Stimulated activated naive CD4-positive, alpha-beta T cell treated with Interleukin-2 at 50 U/mL for 16 hours (primary cell): ENCODE measurements around the gene KLRC3.
"Not testable (repeated sequence)": the region's sequence is repeated elsewhere in the genome, so short reads cannot be mapped to it uniquely, and the experiment has no call there.

Source experiments
- DNase-seq: peaks from one replicate; lab custom pipeline; 2025; lab: John Stamatoyannopoulos, UW

The KLRC3 gene

GRCh38 chr12:10400829-10401228 is 19.6 kb downstream of the KLRC3 start:
- DNase-seq, result no peak

- DNase-seq, result no peak
These were observed 22.2 kb downstream of the KLRC3 start for GRCh38 chr12:10398168-10398567.

DNA sequence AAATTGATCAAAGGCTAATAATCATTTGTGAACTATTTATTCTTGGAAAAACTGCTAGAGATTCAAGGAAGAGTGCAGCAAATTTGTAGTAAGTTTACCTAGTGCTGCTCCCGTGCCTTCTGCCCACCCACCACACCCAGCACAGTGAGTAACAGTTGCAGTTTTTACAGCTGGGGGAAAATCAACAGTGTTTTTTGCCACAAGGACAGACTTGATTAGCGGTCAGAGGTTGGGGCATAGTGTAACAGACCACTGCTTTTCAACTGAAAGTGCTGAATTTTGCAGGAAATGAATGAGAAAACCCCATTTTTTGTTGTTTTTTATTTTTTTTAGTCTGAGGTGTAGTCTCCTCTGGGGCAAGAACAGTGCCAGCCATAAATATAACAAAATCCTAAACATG is 23.1 kb downstream of the KLRC3 start:
- no peak for DNase-seq

GRCh38 chr12:10396176-10396575 is 24.2 kb downstream of the KLRC3 start:
- DNase-seq, result not testable (repeated sequence)

GRCh38 chr12:10395390-10395998 is 24.9 kb downstream of the KLRC3 start:
- DNase-seq, result no peak

- DNase-seq, result not testable (repeated sequence)
These were observed 25.8 kb downstream of the KLRC3 start for GRCh38 chr12:10394531-10395152.

DNA sequence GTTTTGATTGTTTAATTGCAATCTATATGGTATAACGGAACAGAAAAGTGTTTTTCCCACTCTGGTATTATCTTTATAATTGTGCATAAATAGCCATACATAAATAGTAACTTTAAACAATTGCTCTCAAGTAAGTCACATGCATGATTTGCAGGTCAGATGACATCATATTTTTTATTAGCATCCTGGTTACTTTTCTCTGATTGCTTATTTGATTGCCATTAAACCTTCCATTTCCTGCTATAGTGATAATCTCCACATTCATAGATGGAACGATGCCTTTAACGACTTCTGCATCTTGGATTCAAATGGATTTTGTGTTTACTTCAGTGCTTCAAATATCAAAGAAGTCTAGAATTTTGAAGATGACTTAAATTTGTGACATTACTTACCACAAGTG is 27.1 kb downstream of the KLRC3 start:
- no peak for DNase-seq

DNA sequence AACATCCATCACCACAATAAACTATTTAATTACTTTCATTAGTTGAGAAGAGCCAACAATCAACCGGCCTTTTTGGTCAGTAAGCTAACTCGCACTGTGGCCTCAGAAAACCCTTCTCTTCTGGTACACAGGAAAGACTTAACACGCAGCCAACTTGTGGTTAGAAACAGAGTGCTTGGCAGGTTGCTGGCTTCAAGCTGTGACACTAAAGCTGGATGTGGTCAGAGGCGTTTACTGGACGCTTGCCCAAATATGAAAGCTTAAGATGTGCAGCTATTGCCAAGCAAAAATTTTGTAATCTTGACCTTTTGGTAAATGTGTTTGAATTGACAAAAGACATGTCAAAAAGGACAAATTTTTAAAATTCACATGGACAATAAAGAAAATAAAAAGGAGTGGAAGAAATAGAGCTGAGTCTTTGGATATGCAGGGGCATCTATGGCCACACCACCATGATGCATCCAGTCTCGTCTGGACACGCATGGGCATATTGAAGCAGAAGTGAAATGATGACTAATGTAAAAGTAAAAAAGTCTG is 27.9 kb downstream of the KLRC3 start:
- no peak for DNase-seq

DNA sequence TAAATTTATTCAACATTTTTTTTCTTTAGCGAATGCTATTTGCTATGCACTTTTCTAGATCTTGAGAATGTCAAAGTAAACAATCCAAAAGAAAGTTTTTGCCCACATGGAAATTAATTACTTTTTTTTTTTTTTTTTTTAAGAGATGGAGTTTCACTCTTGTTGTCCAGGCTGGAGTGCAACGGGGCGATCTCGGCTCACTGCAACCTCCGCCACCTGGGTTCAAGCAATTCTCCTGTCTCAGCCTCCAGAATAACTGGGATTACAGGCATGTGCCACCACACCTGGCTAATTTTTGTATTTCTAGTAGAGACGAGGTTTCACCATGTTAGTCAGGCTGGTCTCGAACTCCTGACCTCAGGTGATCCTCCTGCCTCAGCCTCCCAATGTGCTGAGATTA is 29.4 kb downstream of the KLRC3 start:
- DNase-seq, result not testable (repeated sequence)

DNA sequence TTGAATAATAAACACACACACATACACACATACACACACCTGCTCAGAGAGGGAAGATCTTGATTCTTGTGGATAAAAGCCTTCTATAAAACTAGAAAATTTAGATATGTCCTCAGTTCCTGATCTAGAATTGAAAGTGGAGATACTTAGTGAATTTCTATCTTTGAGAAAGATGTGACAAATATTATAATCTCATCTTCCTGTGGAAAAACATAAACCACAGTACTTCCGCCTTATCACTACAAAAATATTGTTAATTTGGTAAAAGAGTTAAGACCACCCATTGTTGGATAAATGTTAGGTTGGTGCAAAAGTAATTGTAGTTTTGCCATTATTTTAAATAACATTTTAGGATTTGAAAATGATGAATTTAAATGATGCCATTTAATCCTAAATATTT is 30.5 kb downstream of the KLRC3 start, which contains the start of gene KLRK1:
KLRK1 (minus strand) TSS at position 138 of the 400 bp plus-strand sequence. CDS start 1,231 bp downstream, outside the sequence.
- DNase-seq, result no peak

- DNase-seq, result no peak
These were observed 31.6 kb downstream of the KLRC3 start for GRCh38 chr12:10388624-10389413.

DNA sequence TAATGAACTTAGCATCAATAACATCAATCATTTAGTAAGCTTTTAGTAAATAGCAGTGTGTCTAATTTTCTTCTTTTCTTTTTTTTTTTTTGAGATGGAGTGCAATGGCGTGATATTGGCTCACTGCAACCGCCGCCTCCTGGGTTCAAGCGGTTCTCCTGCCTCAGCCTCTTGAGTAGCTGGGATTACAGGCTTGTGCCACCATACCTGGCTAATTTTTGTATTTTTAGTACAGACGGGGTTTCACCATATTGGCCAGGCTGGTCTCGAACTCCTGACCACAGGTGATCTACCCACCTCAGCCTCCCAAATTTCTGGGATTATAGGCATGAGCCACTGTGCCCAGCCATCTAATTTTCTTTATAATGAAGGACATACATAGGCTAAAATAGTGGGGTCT is 32.9 kb downstream of the KLRC3 start:
- DNase-seq, result not testable (repeated sequence)

DNA sequence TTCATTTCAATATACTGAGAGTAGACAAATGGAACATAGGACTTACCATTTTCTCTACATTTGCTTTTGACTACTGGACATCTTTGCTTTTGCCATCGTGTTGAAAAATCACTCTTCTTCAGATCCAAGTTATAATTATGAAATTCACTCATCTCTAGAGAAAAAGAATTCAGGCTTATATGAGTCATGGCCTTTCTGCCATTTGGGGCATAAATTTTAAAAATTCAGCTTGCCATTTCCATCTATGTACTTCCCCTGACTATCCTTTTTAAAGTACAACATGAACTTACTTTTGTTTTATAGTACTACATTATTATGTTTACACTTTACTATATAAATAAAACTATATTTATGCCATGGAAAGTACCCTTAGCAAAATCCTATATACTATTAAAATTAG is 33.5 kb downstream of the KLRC3 start:
- DNase-seq, result no peak

GRCh38 chr12:10385166-10385613 is 35.2 kb downstream of the KLRC3 start:
- no peak for DNase-seq

DNA sequence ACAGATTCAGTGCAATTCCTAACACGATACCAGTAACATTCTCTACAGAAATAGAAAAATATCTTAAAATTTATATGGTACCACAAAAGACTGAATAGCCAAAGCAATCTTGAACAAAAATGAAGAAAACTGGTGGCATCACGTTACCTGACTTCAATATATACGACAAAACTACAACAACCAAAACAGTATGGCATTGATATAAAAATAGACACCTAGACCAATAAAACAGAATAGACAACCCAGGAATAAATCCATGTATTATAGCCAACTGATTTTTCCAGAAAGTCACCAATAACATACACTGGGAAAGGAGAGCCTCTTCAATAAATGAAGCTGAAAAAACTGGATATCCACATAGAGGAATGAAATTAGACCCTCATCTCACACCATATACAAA is 36.2 kb downstream of the KLRC3 start:
- no peak for DNase-seq

DNA sequence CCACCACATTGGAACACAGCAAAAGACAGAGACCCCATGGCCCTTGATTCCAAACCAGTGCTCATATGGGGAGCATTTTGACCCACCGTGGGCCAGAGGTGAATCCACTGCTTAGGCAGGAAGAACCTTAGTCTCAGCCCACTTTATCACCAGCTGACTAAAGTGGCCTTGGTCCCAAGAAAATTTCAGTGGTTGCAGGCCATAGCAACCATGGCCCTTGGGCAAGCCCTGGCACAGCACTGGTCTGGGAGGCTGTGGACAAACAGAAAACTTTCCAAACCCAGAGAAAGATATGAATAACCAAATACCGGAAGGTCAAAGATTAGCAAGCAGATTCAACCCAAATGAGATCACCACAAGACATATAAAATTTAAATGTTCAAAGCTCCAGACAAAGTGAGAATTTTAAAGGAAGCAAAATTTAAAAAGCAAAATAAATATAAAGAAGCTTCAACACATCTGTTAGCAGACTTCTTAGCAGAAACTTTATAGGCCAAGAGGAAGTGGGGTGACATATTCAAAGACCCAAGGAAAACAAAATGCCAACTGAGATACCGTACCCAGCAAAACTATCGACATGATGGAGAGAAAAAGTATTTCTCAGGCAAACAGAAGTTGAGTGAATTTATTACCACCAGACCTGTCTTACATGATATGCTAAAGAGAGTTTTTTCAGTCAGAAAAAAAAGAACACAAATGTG is 38.3 kb downstream of the KLRC3 start:
- no peak for DNase-seq

- not testable (repeated sequence) for DNase-seq
These were observed 41.7 kb downstream of the KLRC3 start for GRCh38 chr12:10378737-10379136.

DNA sequence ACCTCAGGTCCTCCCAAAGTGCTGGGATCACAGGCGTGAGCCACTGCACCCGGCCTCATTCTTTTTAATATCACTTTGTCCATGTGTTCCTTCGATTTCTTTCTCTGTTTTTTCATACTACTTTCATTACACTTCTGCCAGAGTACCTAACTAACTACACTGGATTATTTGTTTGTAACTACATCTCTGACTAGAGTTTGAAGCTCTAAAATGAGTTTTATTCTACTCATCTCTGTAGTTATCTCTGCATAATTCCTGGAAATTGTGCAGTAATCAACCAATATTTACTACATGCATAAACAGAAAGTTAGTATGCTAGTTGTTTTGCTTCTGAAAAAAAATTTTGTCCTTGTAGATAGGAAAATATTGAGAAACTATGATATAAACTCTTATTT is 45.8 kb downstream of the KLRC3 start:
- DNase-seq, result no peak

DNA sequence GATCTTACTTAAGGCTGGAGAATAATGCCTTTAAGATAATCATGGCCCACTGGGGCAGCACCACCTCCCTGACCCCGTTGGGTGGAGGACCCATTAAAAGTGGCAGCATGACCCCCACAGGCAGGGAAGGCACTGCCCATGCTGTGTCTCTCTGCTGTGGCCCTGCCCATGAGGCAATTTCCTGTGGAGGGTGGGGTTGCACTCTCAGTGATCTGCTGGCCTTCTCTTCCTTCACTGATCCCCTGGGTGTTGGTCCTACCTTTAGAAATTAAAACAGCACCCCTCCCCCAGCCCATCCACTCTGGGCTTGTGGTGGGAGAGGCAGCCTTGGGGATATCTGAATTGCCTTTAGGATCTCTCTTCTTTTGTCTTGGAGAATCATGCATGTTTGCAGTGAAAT is 47.8 kb downstream of the KLRC3 start:
- DNase-seq, result no peak

- not testable (repeated sequence) for DNase-seq
These were observed 48.4 kb downstream of the KLRC3 start for GRCh38 chr12:10371893-10372535.

DNA sequence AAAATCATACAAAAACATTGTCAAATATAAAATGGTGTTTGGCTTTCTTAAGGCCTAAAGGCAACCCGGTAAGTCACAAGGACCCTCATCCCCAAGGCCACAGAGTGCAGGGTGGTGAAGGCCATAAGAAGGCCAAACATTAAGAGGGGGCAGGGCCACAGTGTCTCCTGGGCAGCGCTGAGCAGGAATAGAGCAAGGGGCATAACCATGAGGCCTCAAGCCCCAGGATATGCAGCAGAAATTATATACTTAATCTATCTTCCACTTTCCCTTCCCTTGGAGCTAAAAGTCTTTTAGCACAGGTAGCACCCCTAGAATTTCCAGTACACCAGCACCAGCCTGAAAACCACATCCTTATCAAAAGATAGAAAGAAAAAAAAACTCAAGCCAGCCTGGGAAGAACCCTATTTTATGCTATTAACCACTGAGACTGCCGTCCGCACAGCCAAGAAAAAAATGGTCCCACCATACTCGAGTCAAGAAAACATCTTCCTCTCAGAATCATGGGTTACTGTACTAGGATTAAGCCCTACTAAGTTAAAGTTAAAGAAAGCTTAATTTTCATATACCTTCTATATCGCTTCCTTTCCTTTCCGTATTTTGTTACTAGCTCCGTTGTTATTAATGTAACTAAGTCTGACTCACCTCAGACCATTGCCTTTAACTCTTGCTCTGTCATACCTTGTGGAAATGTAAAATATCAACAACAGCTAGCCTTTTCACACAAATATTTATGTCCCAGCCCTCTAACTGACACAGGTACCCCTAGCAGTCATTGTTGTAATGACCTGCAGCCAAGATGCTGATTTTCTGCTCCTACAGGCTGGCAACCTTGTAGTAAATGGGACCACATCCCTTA is 50.6 kb downstream of the KLRC3 start:
- DNase-seq, result no peak
